T-helper 1 cell (primary cell): Measurements from ENCODE around the gene SYT5.
"Not testable (repeated sequence)": the region's sequence is repeated elsewhere in the genome, so short reads cannot be mapped to it uniquely, and the experiment has no call there.

Source experiments
- DNase-seq, 5 donors: peaks; one replicate each; pipeline ENCODE4 v3.0.0-alpha.2; 2012 to 2020
- total RNA-seq, 4 donors: gene quantifications; one replicate each; lab custom pipeline; 2026; lab: John Stamatoyannopoulos, UW

SYT5 gene
- 0.46 to 1.8 (median 0.65) reads per million in 4 donors for total RNA-seq

DNA sequence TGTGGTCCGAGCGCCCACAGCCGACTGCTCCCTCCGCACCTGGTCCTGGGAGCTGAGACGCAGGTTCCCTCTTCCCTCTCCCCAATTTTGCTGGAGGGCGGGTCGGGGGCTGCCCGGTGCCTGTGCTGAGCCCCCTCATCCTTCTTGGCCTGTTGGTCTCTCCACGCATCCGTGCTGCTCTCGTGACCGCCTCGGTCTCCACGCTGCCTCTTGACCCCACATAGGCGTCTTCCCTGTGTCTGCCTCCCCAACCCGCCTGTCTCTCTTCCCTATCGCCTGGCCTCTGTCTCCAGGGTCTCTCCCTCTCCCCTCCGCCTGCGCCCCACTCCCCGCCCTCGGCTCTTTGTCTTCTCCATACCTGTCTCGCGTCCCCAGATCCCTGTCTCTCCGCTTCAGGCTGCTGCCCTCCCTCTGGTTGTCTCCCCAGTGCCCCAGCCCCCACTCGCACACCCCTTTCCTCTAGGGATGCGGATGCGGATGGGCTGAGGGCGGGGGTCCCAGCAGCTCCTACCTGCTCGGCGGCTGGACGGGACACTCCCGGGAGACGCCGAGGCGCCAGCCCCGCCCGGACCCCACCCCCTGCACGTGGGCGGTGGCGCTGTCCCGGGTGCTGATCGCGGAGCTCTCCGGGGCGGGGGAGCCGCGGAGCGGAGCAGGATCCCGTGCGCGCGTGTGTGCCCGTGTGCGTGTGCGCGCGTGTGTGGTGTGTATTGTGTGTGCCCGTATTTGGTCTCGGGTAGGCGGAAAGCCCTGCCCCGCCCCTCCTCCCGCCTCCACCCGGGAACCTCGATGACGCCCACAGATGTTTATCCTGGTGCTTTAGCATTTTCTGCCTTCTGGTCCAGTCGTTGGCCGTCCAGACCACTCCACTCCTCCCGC lies at the start of gene SYT5:
TSS of gene SYT5 (minus strand) at position 684 of the 879 bp plus-strand sequence. CDS start 1,248 bp downstream, outside the sequence.
- DNase-seq = peak in 3 of 5 donors; percentile 29 to 60 (median 47)

DNA sequence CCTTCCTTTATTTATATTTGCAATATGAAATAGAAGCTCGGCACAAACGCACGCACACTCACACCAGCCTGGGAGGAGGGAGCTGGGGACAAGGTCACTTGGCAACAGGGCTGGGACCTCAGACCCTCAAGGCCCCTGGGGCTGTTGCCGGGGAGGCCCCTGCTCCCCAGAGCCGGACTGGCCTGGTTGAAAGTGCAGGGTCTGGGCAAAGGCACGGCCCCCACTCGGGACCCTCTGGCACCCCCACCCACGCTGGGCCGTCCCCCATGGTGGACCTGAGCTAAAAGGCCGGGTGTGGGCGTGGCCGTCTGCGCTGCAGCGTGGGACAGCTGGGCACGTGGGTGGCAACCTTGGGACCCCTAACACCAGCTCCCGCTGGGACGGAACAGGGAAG lies 49.7 kb upstream of the SYT5 start:
- no peak for DNase-seq

DNA sequence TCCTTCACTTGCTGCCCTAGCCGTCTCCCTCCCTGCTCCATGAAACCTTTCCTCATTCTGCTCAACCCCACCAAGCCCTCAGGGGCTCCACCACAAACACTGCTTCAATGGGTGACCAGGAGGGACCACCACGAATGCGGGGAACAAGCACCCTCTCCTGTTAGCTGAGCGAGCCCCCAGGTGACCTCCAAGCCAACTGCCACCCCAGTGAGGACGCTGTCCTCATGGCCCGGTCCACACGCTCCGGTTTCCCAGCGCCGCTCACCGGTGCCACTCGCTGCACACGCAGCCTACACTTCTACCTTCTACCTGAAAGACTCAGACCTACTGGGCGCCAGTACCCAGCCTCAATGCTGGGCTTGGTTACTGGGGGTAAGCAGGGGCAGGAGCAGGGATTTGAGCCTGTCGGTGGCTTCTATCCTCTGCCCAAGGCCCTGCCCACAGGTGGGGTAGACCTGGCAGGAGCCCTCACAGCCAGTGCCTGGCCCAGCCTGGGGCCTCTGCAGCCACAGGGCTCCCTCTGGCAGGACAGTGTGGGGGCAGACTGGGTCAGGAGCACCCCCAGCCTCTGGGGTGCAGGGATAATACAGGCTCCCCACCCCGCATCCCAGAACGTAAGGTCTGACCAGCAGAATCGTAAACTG lies 49.2 kb upstream of the SYT5 start:
- no peak for DNase-seq

GRCh38 chr19:55228403-55229031 lies 48.4 kb upstream of the SYT5 start, which contains the start of gene TMEM86B:
TMEM86B (minus strand) TSS chr19:55228763; CDS start chr19:55228741, 22 bp downstream.
- DNase-seq = no peak

DNA sequence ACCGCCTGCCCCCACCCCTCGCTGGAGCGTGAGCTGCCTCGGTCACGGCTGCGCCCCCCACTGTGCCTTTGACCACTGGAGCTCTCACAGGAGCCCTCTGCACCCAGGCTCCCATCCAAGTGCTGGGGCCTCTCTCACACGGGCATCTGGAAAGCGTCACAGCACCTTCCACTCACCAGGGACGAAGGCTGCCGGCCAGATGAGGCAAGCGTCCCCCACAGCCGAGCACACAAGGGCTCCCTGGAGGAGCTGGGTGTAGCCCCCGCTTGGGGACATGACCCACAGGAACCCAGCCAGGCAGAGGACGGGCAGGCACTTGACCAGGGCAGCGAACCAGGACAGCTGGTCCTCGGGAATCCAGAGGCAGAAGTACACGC lies 47.9 kb upstream of the SYT5 start:
- DNase-seq = no peak

- DNase-seq = no peak
Observed at GRCh38 chr19:55227241-55228014, 47.3 kb upstream of the SYT5 start.

DNA sequence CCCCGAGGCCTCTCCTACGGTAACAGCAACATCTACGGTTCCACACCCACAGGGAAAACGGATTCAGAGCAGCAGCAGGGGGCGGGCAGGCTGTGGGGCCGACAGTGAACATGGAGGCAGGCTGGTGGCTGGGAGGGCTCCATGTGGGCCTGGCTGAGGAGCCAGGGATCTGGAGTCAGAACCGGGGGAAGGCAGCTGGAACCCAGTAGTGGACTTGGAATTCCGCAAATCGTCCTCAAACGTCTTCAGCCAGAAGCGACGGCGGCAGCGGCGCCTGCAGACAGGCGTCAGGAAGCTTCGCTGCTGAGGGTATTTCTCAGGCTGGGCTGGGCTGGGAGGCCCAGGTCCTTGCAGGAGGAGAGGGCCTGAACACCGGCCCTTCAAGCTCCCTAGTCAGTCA lies 46.7 kb upstream of the SYT5 start:
- no peak for DNase-seq

GRCh38 chr19:55226273-55226672 lies 46.2 kb upstream of the SYT5 start:
- DNase-seq = no peak

GRCh38 chr19:55225415-55225958 lies 45.4 kb upstream of the SYT5 start:
- no peak for DNase-seq

DNA sequence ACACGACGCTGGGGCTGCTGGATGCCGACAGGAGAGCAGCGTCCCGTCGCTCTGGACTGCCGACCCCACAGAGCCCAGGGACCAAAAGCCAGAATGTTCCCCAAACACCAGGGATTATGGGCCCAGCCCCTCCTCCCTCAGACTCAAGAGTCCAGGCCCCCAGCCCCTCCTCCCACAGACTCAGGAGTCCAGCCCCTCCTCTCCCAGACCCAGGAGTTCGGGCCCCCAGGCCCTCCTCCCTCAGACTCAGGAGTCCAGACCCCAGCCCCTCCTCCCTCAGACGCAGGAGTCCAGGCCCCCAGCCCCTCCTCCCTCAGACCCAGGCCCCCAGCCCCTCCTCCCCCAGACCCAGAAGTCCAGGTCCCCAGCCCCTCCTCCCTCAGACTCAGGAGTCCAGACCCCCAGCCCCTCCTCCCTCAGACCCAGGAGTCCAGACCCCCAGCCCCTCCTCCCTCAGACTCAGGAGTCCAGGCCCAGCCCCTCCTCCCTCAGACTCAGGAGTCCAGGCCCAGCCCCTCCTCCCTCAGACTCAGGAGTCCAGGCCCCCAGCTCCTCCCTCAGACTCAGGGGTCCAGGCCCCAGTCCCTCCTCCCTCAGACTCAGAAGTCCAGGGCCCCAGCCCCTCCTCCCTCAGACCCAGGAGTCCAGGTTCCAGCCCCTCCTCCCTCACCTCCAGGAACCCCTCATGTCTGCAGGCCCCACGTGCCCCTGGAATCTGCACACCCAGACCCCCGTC lies 44.8 kb upstream of the SYT5 start:
- DNase-seq = not testable (repeated sequence)

DNA sequence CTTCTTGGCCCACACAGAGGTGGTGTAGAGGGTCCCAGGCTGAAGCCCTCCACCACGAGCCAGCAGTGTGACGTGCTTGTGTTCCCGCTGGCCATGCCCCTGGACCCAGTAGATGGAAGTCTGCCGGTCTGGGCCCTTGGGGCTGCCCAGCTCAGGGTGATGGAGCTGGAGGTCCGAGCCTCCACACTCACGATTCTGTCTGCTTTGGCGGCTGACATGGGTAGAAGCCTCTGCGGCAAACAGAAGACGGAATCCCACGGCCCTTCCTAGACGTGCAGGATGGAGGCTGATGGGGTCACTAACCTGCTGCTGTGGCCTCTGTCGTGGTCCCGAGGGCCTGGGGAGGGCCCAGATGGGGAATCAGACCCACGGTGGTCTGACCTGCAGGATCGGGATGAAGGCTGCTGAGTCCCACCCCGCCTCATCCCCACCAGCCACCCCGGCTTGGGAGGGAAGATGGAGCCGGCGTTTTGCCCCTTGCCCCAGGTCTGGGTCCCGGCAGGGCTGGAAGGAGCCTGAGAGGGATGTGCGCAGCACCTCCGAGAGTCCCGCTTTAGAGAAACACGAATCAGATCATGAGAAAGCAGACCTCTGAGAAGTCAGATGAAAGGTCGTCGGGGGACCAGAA lies 44.1 kb upstream of the SYT5 start:
- no peak for DNase-seq

DNA sequence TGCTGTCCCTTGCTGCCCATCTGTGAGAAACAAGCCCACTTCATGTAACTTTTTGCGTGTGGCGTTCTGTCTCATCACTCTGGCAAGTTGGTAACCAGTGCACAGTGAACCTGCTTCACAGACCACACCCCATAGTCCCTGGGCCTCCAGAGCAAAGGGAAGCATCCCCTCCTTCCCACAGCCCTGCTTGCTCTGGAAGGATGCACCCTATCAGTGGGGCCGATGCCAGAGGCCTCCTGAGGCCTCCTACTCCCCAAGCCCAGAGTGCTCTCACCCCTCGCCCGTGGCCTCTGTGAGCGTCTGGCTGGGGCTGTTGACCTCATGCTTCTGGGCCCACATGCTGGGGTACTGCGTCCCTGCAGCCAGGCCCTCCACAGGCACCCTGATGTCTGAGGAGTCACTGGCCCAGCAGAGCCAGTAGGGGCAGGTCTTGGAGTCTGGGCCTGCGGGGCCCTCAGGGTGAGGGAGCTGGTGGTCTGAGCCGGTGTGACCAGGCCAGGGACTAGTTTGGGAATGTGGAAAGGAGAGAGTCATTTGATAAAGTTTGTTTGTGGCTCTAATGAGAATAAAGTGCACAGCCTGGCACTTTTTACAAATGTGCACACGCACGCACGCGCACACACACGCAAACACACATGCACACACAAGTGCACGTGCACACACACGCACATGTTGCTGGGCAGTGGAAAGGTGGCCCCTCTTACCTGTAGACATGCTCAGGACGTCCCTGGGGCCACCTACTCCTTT lies 43.4 kb upstream of the SYT5 start:
- no peak for DNase-seq

GRCh38 chr19:55220525-55220924 lies 40.4 kb upstream of the SYT5 start:
- DNase-seq = no peak

DNA sequence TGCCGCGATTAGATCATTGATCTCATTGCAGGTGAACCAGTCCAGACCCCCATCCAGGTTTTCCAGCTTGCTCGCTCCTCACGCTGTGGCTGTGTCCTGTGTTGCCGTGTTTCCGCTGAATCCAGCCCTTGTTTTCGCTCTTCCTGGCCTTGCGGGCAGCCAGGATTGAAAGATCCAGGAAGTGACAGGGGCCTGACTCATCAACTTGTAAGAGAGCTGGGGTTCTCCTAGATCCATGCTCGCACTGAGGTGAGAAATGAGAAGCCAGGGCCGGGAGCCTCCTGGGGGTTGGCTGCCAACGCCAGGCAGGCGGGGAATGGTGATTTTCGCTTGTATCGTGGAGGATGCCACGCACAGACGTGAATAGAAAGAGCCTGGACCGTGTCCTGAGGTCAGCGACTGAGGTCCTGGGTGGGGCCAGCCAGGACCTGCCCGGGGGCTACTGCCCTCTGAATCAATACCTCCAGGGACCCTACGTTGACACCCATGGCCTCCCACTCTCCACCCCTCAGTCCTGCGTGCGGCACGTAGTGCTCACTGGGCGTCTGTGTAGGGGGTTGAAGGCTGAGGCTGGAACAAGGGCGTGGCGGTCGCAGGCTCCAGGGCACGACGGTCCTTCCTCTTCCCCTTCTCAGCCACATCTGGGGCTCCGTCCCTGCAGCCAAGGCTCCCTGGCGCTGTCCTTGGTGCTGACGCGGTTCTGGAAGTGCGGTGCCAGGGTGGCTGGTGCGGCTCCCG lies 36.5 kb upstream of the SYT5 start:
- peak in 3 of 5 donors; percentile 26 to 50 (median 40) for DNase-seq

DNA sequence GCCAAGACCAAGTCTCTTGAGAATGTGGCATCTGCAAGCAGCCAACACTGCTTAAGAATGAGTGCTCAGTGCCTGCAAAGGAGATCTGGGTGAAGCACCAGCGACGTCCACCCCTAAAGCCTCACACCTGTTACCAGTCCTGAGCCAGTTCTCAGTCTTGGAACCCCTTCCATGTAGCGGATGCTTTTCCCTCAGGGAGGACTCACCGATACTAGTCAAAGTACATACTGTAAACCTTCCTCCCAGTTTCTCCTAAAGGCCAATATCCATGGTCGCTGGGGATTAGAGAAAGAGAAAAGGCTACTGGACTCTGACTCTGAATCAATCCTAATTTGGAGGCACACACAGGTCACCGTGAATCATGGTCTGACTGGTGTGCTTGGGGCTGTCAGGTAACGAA lies 33.5 kb upstream of the SYT5 start:
- DNase-seq = no peak

DNA sequence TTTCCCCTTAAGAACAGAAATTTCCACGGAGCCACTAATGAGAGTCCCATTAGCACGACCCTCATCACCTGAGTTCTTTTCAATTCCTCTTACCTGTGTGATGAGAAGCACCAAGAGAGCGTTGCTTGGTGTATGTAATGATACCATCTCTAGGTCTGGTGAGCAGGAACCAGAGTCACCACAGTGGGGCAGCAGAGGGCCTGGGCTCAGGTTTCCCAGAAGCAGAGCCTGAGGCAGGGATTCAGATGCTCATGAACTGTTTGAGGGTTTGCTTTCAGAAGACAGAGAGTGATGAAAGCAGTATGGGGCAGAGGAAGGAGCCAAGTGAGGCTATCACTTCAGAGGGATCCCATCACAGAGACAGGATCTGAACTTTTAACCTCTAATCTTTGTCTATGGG lies 32.4 kb upstream of the SYT5 start:
- peak in 2 of 5 donors; percentile 13 to 55 for DNase-seq

DNA sequence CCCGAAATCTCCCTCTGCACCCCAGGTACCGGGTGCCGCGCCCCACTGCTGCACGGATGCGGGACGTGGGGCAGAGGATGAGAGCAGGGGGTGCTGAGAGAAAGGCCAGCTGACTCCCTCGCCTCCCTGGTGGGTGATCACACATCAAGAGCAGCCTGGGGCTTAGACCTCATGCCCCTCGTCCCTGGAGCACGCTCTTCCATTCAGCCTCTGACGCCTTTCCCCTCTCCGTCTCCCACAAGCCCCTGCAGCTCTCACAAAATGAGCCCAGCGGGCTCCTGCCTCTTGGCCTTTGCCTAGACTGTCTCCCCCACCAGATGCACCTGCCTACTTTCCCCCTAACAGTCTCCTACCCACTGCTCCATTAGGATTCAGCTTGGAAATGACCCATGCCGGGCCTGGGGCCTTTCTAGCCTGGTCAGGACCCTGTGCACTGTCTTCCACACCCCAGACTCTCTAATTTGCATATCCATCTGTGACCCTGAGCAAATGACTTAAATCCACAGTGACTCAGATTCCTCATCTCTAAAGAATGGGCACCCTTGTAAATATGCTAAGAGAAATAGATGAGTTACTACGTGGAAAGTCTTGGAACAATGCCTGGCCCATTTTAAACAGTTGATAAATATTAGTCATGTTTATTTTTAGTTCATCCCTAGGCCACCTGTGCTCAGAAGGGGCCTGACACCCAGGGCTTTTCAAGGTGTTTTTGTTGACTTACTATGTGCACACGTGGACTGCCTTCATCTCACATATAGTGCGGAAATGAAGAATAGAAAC lies 29.8 kb upstream of the SYT5 start:
- DNase-seq = no peak

DNA sequence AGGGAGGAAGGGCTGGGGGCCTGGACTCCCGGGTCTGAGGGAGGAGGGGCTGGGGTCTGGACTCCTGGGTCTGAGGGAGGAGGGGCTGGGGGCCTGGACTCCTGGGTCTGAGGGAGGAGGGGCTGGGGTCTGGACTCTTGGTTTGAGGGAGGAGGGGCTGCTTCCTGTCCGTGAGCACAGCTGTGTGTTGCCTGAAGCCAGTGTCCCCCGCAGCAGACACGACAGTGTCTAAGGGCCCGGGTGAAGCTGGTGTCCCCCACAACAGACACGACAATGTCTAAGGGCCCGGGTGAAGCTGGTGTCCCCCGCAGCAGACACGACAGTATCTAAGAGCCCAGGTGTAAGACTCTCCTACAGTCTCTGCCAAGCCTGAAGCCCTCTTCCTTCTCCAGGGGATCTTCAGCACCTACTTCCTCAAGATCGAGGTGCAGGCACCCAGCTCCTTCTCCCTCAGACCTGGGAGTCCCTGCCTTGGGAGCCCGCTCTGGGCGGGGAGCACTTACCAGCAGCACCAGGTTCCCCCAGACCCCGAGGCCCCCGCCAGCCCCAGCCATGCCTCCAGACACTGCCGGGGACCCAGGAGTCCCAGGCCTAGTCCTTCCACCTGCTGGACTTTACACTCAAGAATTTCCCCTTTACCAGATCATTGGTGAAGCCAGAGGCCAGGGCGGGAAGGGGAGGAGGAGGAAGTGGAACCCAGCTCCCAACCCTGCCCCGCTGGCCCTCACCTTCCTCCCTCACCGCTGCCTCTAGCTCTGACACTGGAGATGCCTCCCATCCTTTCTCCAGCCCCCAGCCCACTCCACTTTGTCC lies 29.0 kb upstream of the SYT5 start, which contains the start of gene PTPRH:
TSS of gene PTPRH (minus strand) at position 622 of the 813 bp plus-strand sequence. CDS start at position 554, 68 bp downstream.
- no peak for DNase-seq
